GM12874 (cell line): ENCODE results near the gene PTK7.

Experiments used
- CTCF ChIP-seq: IDR thresholded peaks from 2 replicates; pipeline ENCODE4 v1.5.1; 2011; ENCODE audit warnings: low read depth, mild to moderate bottlenecking, control low read depth, low read length, moderate library complexity; ENCODE audit not compliant: insufficient read depth

Gene PTK7

GRCh38 chr6:43192911-43193310 lies 116.8 kb downstream of the PTK7 start:
- TF ChIP-seq CTCF = no peak

- no peak for TF ChIP-seq CTCF
Measured at GRCh38 chr6:43193929-43194328, 117.8 kb downstream of the PTK7 start.

- TF ChIP-seq CTCF = no peak
Measured at GRCh38 chr6:43196337-43196736, 120.2 kb downstream of the PTK7 start.

GRCh38 chr6:43199912-43200311 lies 123.8 kb downstream of the PTK7 start:
- TF ChIP-seq CTCF = no peak

GRCh38 chr6:43200541-43200940 lies 124.4 kb downstream of the PTK7 start:
- TF ChIP-seq CTCF = no peak

- TF ChIP-seq CTCF = no peak
Measured at GRCh38 chr6:43202451-43202850, 126.3 kb downstream of the PTK7 start.

GRCh38 chr6:43203029-43203717 lies 127.1 kb downstream of the PTK7 start:
- no peak for TF ChIP-seq CTCF
